ENCODE results near the gene NARS2. TPM values are rescaled to one million over a fixed set of nuclear protein-coding genes. Genes with fewer than 3 reads are reported as not detected.
A peak's percentile ranks its signal among the peaks of the same experiment; 100 is the strongest.
"Not testable (repeated sequence)": the region's sequence is repeated elsewhere in the genome, so short reads cannot be mapped to it uniquely, and the experiment has no call there.

The NARS2 gene
- total RNA-seq, 1 donor from 2014 or later: 16.2 TPM

- peaks cover 20% of the 10 kb centered on the region for H3K4me1 Mint-ChIP-seq (ENCODE audit: unreplicated experiment)
- peak overlapping the region; percentile 61 for H3K27ac Mint-ChIP-seq (ENCODE audit: unreplicated experiment)
- H3K36me3 Mint-ChIP-seq (ENCODE audit: low read depth, unreplicated experiment): peaks cover 20% of the 10 kb centered on the region
- H3K9me3 Mint-ChIP-seq (ENCODE audit: unreplicated experiment): no peaks in the 10 kb centered on the region
- peaks cover 11% of the 10 kb centered on the region for H3K27me3 Mint-ChIP-seq (ENCODE audit: unreplicated experiment)
- no peak for DNase-seq (ENCODE audit: low spot score)
- TF ChIP-seq CTCF (IDR thresholded peaks at IDR 0.05; ENCODE audit: unreplicated experiment): no peak
- H3K4me3 Mint-ChIP-seq (ENCODE audit: unreplicated experiment): peak overlapping the region; percentile 40
Observed at GRCh38 chr11:78465169-78465942, 109.3 kb downstream of the NARS2 start.

DNA sequence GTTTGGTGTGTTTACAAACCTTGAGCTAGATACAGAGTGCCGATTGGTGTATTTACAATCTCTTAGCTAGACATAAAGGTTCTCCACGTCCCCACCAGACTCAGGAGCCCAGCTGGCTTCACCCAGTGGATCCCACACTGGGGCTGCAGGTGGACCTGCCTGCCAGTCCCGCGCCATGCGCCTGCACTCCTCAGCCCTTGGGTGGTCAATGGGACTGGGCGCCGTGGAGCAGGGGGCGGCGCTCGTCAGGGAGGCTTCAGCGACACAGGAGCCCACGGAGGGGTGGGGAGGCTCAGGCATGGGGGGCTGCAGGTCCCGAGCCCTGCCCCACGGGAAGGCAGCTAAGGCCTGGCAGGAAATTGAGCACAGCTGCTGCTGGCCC, 109.9 kb downstream of the NARS2 start:
- peaks cover 11% of the 10 kb centered on the region for H3K27me3 Mint-ChIP-seq (ENCODE audit: unreplicated experiment)
- H3K4me3 Mint-ChIP-seq (ENCODE audit: unreplicated experiment); H3K27ac Mint-ChIP-seq (ENCODE audit: unreplicated experiment); DNase-seq (ENCODE audit: low spot score); H3K9me3 Mint-ChIP-seq (ENCODE audit: unreplicated experiment): not testable (repeated sequence)
- H3K4me1 Mint-ChIP-seq (ENCODE audit: unreplicated experiment): peaks cover 20% of the 10 kb centered on the region
- peaks cover 25% of the 10 kb centered on the region for H3K36me3 Mint-ChIP-seq (ENCODE audit: low read depth, unreplicated experiment)

DNA sequence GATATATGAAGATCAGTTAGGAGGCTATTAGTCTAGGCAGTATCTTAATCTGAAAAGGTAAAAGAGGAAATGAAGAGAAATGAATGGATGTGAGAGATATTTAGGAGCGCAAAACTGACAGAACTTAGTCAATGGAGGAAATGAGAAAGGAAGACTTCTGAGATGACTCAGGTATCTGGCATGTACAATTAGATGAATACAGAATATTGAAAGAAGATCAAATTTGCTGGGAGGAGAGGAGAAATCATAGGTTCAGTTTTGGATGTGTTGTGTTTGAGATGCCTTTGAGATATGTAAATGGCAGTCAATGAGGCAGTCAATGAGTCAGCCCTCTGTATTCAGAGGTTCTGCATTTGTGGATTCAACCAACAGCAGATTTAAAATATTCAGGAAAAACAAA, 114.2 kb downstream of the NARS2 start:
- peaks cover 6% of the 10 kb centered on the region for H3K4me1 Mint-ChIP-seq (ENCODE audit: unreplicated experiment)
- no peak overlapping the region for H3K27ac Mint-ChIP-seq (ENCODE audit: unreplicated experiment)
- TF ChIP-seq CTCF (IDR thresholded peaks at IDR 0.05; ENCODE audit: unreplicated experiment): no peak
- peaks cover 8% of the 10 kb centered on the region for H3K27me3 Mint-ChIP-seq (ENCODE audit: unreplicated experiment)
- no peaks in the 10 kb centered on the region for H3K9me3 Mint-ChIP-seq (ENCODE audit: unreplicated experiment)
- no peak for DNase-seq (ENCODE audit: low spot score)
- H3K4me3 Mint-ChIP-seq (ENCODE audit: unreplicated experiment): no peak overlapping the region
- peaks cover 25% of the 10 kb centered on the region for H3K36me3 Mint-ChIP-seq (ENCODE audit: low read depth, unreplicated experiment)

DNA sequence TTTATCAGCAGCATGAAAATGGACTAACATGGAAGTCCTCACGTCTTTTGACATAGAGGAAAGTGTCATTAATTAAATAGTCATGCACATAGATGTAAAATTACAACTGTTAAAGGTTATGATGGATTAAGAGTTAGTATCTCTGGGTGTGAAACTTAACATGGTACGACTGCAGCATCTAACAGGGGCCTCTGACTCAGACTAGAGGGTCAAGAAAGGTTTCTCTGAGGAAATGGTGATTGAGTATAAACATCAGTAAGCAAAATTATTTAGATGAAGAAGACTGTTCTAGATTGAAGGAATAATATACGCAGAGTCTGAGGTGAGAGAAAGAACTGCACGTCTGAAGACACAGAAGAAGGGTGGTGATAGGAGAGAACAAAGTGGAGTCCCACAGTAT, 114.9 kb downstream of the NARS2 start:
- Mint-ChIP-seq H3K9me3 (ENCODE audit: unreplicated experiment) (no peaks in the 10 kb centered on the region), H3K36me3 (ENCODE audit: low read depth, unreplicated experiment) (peaks cover 23% of the 10 kb centered on the region), H3K4me3 (ENCODE audit: unreplicated experiment) (peak overlapping the region; percentile 47), H3K4me1 (ENCODE audit: unreplicated experiment) (peaks cover 4% of the 10 kb centered on the region), H3K27me3 (ENCODE audit: unreplicated experiment) (peaks cover 5% of the 10 kb centered on the region), H3K27ac (ENCODE audit: unreplicated experiment) (no peak overlapping the region)
- DNase-seq (ENCODE audit: low spot score): no peak
- TF ChIP-seq CTCF (IDR thresholded peaks at IDR 0.05; ENCODE audit: unreplicated experiment): no peak

GRCh38 chr11:78457448-78457847, 117.2 kb downstream of the NARS2 start:
- DNase-seq (ENCODE audit: low spot score): no peak
- no peak overlapping the region for H3K27ac Mint-ChIP-seq (ENCODE audit: unreplicated experiment)
- H3K9me3 Mint-ChIP-seq (ENCODE audit: unreplicated experiment): no peaks in the 10 kb centered on the region
- H3K36me3 Mint-ChIP-seq (ENCODE audit: low read depth, unreplicated experiment): peaks cover 13% of the 10 kb centered on the region
- peaks cover 4% of the 10 kb centered on the region for H3K4me1 Mint-ChIP-seq (ENCODE audit: unreplicated experiment)
- peaks cover 1% of the 10 kb centered on the region for H3K27me3 Mint-ChIP-seq (ENCODE audit: unreplicated experiment)
- no peak for TF ChIP-seq CTCF (IDR thresholded peaks at IDR 0.05; ENCODE audit: unreplicated experiment)
- H3K4me3 Mint-ChIP-seq (ENCODE audit: unreplicated experiment): no peak overlapping the region

Data from endothelial cell (in vitro differentiated cells).